ENCODE data around the gene ANKRD23.

ANKRD23 gene

GRCh38 chr2:96881349-96882195 is 37.8 kb upstream of the ANKRD23 start:
- Mint-ChIP-seq H3K27ac (peak overlapping the region; percentile 65), H3K36me3 (no peaks in the 10 kb centered on the region), H3K4me3 (no peak overlapping the region), H3K4me1 (peaks cover 3% of the 10 kb centered on the region), H3K9me3 (no peaks in the 10 kb centered on the region)
- no peak for ATAC-seq
- DNase-seq (ENCODE audit: low spot score in 2 of 2), result no peak

DNA sequence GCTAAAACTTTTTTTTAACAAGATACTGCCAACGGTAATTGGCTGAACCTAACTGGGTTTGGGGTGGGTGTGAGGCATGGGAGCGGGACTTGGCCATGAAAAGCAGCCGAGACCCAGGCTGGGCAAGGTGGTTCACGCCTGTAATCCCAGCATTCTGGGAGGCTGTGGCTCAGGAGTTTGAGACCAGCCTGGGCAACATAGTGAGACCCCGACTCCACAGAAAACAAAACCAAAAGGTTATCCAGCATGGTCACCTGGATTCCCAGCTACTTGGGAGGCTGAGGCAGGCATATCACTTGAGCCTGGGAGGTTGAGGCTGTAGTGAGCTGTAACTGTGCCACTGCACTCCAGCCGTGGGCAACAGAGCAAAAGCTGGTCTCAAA is 37.1 kb upstream of the ANKRD23 start:
- Mint-ChIP-seq H3K27ac (peak overlapping the region; percentile 65), H3K4me1 (peaks cover 10% of the 10 kb centered on the region), H3K36me3 (no peaks in the 10 kb centered on the region), H3K4me3 (no peak overlapping the region), H3K9me3 (no peaks in the 10 kb centered on the region)
- no peak for DNase-seq (ENCODE audit: low spot score in 2 of 2)
- no peak for ATAC-seq

DNA sequence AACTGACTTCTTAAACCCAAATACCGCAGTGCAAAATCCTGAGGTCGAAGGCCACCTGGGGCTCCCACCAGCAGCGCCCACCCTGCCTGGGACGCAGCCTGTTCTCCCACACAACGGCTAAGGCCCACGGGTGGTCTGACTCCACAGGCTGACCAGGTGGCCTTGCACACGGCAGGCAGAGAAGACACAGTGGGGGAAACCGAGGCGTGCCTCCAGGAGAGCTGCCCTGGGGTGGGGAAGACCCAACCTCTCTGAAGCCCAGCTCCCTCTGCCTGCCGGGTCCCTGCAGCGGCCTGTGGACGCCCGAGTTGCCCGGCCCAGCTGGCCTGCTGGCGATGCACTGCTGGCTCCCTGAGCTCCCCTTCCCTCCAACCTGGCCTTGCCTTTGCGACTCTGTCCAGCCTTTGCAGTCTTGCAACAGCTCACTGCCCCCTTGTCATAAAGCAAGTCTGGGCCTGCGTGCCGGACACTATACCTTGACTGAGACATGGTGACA is 35.8 kb upstream of the ANKRD23 start:
- H3K27ac Mint-ChIP-seq, result no peak overlapping the region
- ATAC-seq, result no peak
- H3K4me3 Mint-ChIP-seq, result no peak overlapping the region
- peaks cover 20% of the 10 kb centered on the region for H3K4me1 Mint-ChIP-seq
- no peaks in the 10 kb centered on the region for H3K9me3 Mint-ChIP-seq
- H3K36me3 Mint-ChIP-seq, result no peaks in the 10 kb centered on the region
- no peak for DNase-seq (ENCODE audit: low spot score in 2 of 2)

- peaks cover 25% of the 10 kb centered on the region for H3K4me1 Mint-ChIP-seq
- DNase-seq (ENCODE audit: low spot score in 2 of 2) (no peak), ATAC-seq (no peak)
- H3K9me3 Mint-ChIP-seq, result no peaks in the 10 kb centered on the region
- H3K4me3 Mint-ChIP-seq, result no peak overlapping the region
- H3K27ac Mint-ChIP-seq, result no peak overlapping the region
- H3K36me3 Mint-ChIP-seq, result no peaks in the 10 kb centered on the region
Observed at GRCh38 chr2:96878796-96879544, 35.1 kb upstream of the ANKRD23 start.

DNA sequence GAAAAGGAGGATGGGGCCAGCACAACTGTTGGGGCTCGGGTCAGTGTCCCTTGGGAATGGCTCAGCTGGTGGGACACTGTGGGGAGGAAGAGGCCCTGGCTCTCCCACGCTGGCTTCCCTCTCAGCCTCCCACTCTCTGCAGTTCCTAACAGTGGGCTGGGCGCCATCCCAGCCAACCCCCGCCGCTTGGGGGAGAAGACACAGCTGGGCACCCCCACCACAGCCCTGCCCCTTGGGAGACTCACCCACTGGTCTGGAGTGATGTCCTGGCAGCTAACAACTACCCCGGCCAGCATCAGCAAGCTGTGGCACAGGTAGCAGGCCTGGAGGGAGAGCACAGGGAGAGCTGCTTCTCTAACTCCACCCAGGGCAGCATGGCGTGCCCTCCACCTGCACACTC is 34.4 kb upstream of the ANKRD23 start:
- ATAC-seq (no peak), DNase-seq (ENCODE audit: low spot score in 2 of 2) (no peak)
- no peaks in the 10 kb centered on the region for H3K36me3 Mint-ChIP-seq
- H3K27ac Mint-ChIP-seq, result no peak overlapping the region
- peaks cover 32% of the 10 kb centered on the region for H3K4me1 Mint-ChIP-seq
- no peaks in the 10 kb centered on the region for H3K9me3 Mint-ChIP-seq
- no peak overlapping the region for H3K4me3 Mint-ChIP-seq

- Mint-ChIP-seq H3K27ac (no peak overlapping the region), H3K9me3 (no peaks in the 10 kb centered on the region)
- ATAC-seq, result no peak
Observed at GRCh38 chr2:96877631-96878092, 33.8 kb upstream of the ANKRD23 start.

GRCh38 chr2:96877042-96877451 is 33.2 kb upstream of the ANKRD23 start:
- H3K36me3 Mint-ChIP-seq, result no peaks in the 10 kb centered on the region
- no peak overlapping the region for H3K4me3 Mint-ChIP-seq
- no peak for ATAC-seq
- peaks cover 39% of the 10 kb centered on the region for H3K4me1 Mint-ChIP-seq
- H3K9me3 Mint-ChIP-seq, result no peaks in the 10 kb centered on the region
- H3K27ac Mint-ChIP-seq, result peak overlapping the region; percentile 40
- DNase-seq (ENCODE audit: low spot score in 2 of 2), result no peak

More at GRCh38 chr2:96877631-96878092, 33.8 kb upstream of the ANKRD23 start:
- no peak overlapping the region for H3K4me3 Mint-ChIP-seq
- no peaks in the 10 kb centered on the region for H3K36me3 Mint-ChIP-seq
- peaks cover 38% of the 10 kb centered on the region for H3K4me1 Mint-ChIP-seq
- DNase-seq (ENCODE audit: low spot score in 2 of 2), result no peak

- ATAC-seq, result peak; percentile 50
- no peak overlapping the region for H3K4me3 Mint-ChIP-seq
- peaks cover 39% of the 10 kb centered on the region for H3K4me1 Mint-ChIP-seq
- no peaks in the 10 kb centered on the region for H3K36me3 Mint-ChIP-seq
- H3K27ac Mint-ChIP-seq, result peak overlapping the region; percentile 40
- no peaks in the 10 kb centered on the region for H3K9me3 Mint-ChIP-seq
- no peak for DNase-seq (ENCODE audit: low spot score in 2 of 2)
Observed at GRCh38 chr2:96876269-96877041, 32.6 kb upstream of the ANKRD23 start.

- no peaks in the 10 kb centered on the region for H3K9me3 Mint-ChIP-seq
- ATAC-seq (no peak), DNase-seq (ENCODE audit: low spot score in 2 of 2) (no peak)
- peak overlapping the region; percentile 32 for H3K27ac Mint-ChIP-seq
- peaks cover 43% of the 10 kb centered on the region for H3K4me1 Mint-ChIP-seq
- H3K36me3 Mint-ChIP-seq, result peaks cover under 1% of the 10 kb centered on the region
- no peak overlapping the region for H3K4me3 Mint-ChIP-seq
Observed at GRCh38 chr2:96875498-96876268, 31.9 kb upstream of the ANKRD23 start.

- Mint-ChIP-seq H3K4me3 (no peak overlapping the region), H3K36me3 (peaks cover 5% of the 10 kb centered on the region), H3K4me1 (peaks cover 47% of the 10 kb centered on the region), H3K27ac (peak overlapping the region; percentile 86), H3K9me3 (no peaks in the 10 kb centered on the region)
- DNase-seq (ENCODE audit: low spot score in 2 of 2), result no peak
- peak; percentile 27 for ATAC-seq
Observed at GRCh38 chr2:96874198-96874831, 30.5 kb upstream of the ANKRD23 start.

DNA sequence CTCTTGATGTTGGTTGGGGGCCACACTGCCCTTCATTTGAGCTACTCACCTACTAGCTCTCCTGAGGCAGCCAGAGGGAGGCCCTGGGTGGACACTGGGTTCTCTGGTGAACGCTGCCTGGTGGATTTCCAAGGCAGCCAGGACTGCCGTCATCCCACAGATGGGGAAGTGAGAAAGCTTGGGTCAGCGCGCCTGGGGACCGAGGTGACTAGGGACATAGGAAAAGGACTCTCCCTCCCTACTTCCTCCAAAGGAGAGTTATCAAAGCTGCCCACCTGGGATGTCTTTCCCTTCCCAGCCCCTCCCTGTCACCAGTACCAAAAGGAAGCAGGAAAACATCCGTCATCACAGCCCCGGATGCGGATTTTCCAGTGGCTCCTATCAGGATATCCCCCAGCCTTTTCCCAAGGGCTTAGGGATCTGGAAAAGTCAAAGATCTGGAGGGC is 29.9 kb upstream of the ANKRD23 start:
- ATAC-seq (no peak), DNase-seq (ENCODE audit: low spot score in 2 of 2) (no peak)
- no peaks in the 10 kb centered on the region for H3K9me3 Mint-ChIP-seq
- no peak overlapping the region for H3K4me3 Mint-ChIP-seq
- peaks cover 5% of the 10 kb centered on the region for H3K36me3 Mint-ChIP-seq
- peak overlapping the region; percentile 86 for H3K27ac Mint-ChIP-seq
- H3K4me1 Mint-ChIP-seq, result peaks cover 47% of the 10 kb centered on the region

DNA sequence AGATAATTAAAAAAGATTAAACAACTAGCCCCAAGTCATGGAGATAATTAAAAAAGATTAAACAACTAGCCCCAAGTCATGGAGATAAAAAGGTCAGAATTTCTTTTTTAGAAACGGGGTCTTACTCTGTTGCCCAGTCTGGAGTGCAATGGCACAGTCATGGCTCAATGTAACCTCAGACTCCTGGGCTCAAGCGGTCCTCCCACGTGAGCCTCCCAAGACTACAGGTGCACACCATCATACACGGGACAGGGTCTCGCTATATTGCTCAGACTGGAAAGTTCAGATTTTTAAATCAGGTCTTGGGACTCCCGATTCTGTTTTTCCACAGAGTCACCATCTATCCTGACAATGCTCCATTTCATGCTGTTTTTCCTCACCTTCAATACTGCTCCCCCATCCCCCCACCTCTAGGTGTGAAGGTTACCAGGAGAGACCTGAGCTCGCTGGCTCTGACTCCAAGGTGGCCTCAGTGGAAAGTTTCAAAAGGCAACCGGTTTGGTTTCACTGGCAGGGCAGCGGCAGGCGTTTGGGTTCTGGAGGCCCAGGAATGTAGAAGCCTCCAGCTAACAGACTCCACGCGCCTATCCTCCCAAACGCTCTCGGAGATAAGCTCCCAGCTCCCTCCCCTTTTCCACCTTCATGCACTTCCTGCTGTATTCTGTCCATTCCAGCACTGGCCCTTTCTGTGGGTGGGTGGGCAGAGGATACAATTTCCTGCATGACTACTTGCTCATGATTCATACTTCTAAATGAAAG is 28.9 kb upstream of the ANKRD23 start:
- no peak for DNase-seq (ENCODE audit: low spot score in 2 of 2)
- H3K27ac Mint-ChIP-seq, result no peak overlapping the region
- H3K9me3 Mint-ChIP-seq, result no peaks in the 10 kb centered on the region
- no peak overlapping the region for H3K4me3 Mint-ChIP-seq
- peaks cover 50% of the 10 kb centered on the region for H3K4me1 Mint-ChIP-seq
- H3K36me3 Mint-ChIP-seq, result peaks cover 10% of the 10 kb centered on the region
- no peak for ATAC-seq

- H3K36me3 Mint-ChIP-seq, result peaks cover 16% of the 10 kb centered on the region
- ATAC-seq, result peak; percentile 62
- peak; percentile 40 to 68 for DNase-seq (ENCODE audit: low spot score in 2 of 2)
- H3K9me3 Mint-ChIP-seq, result no peaks in the 10 kb centered on the region
- H3K4me3 Mint-ChIP-seq, result peak overlapping the region; percentile 77
- peak overlapping the region; percentile 78 for H3K27ac Mint-ChIP-seq
- peaks cover 53% of the 10 kb centered on the region for H3K4me1 Mint-ChIP-seq
Observed at GRCh38 chr2:96870626-96871255, 26.9 kb upstream of the ANKRD23 start.
